Left forelimb (tissue), 1 donor: ENCODE data around the gene LIME1.

Experiments
- DNase-seq: peaks from one replicate; pipeline ENCODE4 v3.0.0-alpha.2; 2018; ENCODE audit warnings: low spot score

LIME1 gene

DNA sequence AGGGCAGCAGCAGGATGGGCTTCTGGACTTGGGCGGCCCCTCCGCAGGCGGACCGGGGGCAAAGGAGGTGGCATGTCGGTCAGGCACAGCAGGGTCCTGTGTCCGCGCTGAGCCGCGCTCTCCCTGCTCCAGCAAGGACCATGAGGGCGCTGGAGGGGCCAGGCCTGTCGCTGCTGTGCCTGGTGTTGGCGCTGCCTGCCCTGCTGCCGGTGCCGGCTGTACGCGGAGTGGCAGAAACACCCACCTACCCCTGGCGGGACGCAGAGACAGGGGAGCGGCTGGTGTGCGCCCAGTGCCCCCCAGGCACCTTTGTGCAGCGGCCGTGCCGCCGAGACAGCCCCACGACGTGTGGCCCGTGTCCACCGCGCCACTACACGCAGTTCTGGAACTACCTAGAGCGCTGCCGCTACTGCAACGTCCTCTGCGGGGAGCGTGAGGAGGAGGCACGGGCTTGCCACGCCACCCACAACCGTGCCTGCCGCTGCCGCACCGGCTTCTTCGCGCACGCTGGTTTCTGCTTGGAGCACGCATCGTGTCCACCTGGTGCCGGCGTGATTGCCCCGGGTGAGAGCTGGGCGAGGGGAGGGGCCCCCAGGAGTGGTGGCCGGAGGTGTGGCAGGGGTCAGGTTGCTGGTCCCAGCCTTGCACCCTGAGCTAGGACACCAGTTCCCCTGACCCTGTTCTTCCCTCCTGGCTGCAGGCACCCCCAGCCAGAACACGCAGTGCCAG, 39.7 kb upstream of the LIME1 start, which contains the start of gene TNFRSF6B:
Gene TNFRSF6B, plus strand, starts transcription at position 25 of the 729 bp plus-strand sequence. Its CDS starts 116 bp downstream, at position 141.
- DNase-seq, result peak; percentile 65

DNA sequence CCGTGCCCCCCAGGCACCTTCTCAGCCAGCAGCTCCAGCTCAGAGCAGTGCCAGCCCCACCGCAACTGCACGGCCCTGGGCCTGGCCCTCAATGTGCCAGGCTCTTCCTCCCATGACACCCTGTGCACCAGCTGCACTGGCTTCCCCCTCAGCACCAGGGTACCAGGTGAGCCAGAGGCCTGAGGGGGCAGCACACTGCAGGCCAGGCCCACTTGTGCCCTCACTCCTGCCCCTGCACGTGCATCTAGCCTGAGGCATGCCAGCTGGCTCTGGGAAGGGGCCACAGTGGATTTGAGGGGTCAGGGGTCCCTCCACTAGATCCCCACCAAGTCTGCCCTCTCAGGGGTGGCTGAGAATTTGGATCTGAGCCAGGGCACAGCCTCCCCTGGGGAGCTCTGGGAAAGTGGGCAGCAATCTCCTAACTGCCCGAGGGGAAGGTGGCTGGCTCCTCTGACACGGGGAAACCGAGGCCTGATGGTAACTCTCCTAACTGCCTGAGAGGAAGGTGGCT, 39.1 kb upstream of the LIME1 start:
- DNase-seq, result peak; percentile 62

- no peak for DNase-seq
These were observed 38.5 kb upstream of the LIME1 start for GRCh38 chr20:63697868-63698545.

GRCh38 chr20:63698739-63699465, 37.6 kb upstream of the LIME1 start:
- DNase-seq, result peak; percentile 71

GRCh38 chr20:63699466-63700198, 36.8 kb upstream of the LIME1 start:
- peak; percentile 60 for DNase-seq

- DNase-seq, result no peak
These were observed 36.0 kb upstream of the LIME1 start for GRCh38 chr20:63700199-63701050.

- no peak for DNase-seq
These were observed 35.5 kb upstream of the LIME1 start for GRCh38 chr20:63701051-63701328.

GRCh38 chr20:63701329-63702035, 35.0 kb upstream of the LIME1 start:
- no peak for DNase-seq

DNA sequence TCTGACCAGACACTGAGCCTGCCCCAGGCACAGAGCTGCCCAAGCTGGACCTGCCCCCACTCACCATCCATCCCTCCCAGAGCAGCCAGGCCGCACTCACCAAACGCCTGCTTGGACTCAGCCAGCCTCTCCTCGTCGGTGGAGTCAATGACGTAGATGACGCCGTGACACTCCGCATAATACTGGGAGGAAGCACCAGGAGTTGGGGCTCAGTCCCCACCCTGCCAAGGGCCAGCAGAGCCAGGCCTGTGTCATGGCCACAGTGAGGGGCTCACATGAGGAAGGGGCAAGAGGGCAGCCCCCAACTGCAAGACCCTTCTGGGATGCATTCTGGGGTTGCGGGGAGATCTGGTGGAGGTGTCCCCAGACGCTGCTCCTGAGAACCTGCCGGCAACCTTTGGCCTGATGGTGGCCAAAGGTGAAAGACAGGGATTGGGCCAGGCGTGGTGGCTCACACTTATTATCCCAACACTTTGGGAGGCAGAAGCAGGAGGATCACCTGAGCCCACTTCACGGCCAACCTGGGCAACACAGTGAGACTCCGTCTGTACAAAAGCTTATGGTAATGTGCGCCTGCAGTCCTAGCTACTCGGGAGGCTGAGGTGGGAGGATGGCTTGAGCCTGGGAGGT, 34.3 kb upstream of the LIME1 start:
- no peak for DNase-seq

DNA sequence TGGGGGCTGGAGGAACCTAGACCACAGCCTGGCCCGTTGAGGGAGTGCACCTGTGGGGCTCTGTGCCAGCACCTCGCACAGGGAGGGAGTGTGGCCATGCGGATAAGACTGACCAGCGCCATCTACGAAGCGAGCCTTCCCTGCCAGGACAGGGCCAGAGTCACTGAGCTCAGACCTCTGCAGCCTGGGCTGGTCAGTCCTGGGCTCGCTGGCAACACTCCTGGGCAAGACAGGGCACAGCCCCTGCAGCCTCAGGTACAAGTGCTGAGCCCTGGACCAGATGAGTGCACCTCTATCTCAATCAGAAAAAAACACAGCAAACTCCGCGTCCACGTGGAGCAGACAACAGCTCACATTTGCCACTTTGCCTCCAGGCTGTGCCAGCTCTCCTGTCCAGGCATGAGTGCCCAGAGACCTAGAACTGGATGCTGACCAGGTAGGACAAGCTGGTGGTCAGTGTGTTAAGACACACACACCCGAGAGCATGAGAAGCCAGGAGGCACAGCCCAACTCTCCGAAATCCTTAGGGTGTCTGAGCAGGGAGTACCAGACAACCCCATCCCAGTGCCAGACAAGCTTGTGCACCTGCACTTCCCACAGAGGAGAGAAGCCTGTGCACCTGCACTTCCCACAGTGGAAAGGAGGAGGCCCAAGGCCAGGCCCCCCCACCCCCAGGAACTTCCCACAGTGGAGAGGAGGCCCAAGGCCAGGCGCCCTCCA, 33.6 kb upstream of the LIME1 start:
- DNase-seq, result no peak

DNA sequence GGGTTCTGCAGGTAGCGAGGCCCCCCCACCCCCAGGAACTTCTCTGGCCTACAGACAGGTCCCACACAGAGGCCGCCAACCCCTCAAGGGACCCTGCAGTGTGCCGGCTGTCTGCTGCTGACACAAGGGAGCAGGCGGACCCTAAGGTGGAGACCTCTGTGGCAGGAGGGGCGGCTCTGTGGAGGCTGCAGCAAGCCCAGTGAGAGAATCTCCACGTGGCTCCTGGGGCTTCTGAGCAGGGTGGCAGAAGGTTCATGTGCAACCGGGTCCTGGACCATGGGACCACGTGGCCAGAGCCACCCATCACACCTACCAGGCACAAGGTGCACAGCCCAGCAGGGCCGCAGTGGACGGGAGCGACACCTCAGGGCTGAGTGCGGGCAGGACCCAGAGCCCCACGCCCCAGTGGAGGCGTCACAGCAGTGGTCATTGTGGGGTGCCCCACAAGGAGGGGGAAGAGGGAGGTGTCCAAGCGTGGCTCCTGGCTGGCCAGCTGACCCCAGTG, 32.9 kb upstream of the LIME1 start:
- no peak for DNase-seq

- DNase-seq, result no peak
These were observed 32.3 kb upstream of the LIME1 start for GRCh38 chr20:63703976-63704748.

DNA sequence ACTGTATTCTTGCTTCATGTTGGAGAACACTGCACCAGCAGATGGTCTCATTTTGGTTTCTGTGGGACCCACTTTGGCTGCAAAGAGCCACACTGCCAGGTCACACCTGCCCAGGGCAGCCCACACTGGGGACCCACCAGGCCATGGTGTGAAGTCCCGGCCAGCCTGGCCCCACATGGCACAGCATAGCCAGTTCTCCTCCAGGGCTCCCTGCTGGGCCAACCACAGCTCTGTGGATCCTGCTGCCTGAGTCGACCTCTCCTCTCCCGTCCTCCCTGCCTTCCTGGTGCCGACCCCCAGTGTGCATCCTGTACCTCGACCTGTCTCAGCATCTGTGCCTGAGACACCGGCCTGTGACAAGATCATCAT, 31.7 kb upstream of the LIME1 start:
- no peak for DNase-seq

DNA sequence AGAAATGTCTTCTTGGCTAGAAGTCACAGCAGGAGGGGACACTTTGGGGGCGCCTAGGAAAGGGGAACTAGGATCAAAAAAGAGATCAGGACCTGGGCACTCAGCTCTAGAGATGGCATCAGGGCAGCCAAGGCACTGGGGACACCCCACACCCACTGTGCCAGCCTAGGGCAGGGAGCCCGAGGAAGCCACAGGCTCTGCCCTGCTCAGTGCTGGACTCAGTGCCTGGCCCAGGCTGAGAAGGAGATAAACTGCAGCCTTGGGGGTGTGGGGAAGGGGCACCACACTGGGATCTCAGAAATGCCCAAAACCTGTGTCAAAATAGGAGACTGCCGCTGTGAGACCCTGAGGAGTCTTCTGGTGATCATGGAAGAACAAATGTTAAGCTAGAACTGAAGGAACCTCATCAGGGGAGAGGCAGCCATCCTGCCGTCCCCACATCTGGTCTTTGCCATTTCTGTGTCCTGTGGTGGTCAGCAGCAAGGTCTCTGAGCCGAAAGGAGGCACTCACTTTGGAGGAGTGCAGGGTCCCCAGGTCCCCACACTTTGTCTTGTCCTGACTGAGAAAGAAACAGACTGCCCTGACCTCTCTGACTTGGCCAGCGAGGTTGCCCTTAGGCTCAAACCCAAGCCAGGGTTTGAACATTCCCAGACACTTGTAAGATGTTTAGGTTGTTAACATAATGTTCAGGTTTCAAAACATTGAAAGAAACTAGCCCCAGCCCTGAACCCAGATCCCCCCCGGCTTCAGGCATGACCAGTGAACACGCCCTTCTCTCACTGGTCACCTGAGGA, 31.0 kb upstream of the LIME1 start:
- no peak for DNase-seq

DNA sequence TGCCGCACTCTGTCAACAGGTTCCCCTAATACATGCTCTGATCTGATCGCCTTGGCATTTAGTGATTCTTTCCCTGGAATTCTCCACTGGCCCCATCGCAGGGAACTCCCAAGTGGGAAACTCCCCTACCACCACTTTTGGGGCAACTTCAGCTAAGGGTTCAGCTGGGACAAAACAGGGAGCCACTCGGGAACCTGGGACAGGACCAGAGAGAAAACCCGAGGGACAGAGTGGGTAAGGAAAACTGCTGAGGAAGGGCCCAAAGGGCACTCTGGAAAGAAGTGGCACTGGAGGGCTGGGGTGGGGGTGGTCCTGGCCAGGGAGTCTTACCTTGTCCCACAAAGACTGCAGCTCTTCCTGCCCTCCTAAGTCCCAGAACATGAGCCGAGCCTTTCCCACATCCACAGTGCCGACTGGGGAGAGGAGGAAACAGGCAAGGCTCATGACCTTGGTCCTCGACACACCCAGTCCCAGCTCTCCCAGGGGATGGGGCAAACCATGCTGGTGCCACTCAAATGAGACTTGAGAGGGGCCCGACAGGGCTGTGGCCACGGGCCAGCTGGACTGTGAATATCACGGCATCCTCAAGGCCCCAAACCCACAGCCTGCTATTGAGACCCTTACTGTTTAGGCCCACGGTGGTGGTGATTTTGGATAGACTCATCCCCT, 30.3 kb upstream of the LIME1 start:
- no peak for DNase-seq

- no peak for DNase-seq
These were observed 29.5 kb upstream of the LIME1 start for GRCh38 chr20:63706852-63707557.
